WERI-Rb-1 (cell line): ENCODE measurements around the gene MAPKAP1.

Experiments used
- DNase-seq: peaks from one replicate; pipeline ENCODE4 v3.0.0-alpha.2; 2020
- H3K27ac ChIP-seq: fragments of 250-450 bp; sonication (Bioruptor Pico); 2 replicates; pipeline ENCODE4 v1.5.1; 2020; ENCODE audit warnings: mild to moderate bottlenecking, moderate library complexity
- H3K27me3 ChIP-seq: fragments of 250-450 bp; sonication (Bioruptor Pico); 2 replicates; pipeline ENCODE4 v1.5.1; 2021; ENCODE audit warnings: mild to moderate bottlenecking, low read depth, moderate library complexity; ENCODE audit not compliant: insufficient read depth, severe bottlenecking
- H3K36me3 ChIP-seq: fragments of 250-450 bp; sonication (Bioruptor Pico); 2 replicates; pipeline ENCODE4 v1.5.1; 2020; ENCODE audit warnings: mild to moderate bottlenecking, moderate library complexity
- H3K4me3 ChIP-seq: 2 replicates; pipeline ENCODE4 v1.5.1; 2011; ENCODE audit warnings: low read depth, mild to moderate bottlenecking, control low read depth, low read length
- H3K9me3 ChIP-seq: fragments of 250-450 bp; sonication (Bioruptor Pico); 2 replicates; pipeline ENCODE4 v1.5.1; 2021; ENCODE audit warnings: mild to moderate bottlenecking, moderate library complexity; ENCODE audit not compliant: severe bottlenecking
- TF ChIP-seq, protein P1 (sequence below): IDR thresholded peaks from 2 replicates; pipeline ENCODE4 v1.5.1; 2011; ENCODE audit warnings: low read depth, mild to moderate bottlenecking, control low read depth, inconsistent platforms, low read length

The MAPKAP1 gene

DNA sequence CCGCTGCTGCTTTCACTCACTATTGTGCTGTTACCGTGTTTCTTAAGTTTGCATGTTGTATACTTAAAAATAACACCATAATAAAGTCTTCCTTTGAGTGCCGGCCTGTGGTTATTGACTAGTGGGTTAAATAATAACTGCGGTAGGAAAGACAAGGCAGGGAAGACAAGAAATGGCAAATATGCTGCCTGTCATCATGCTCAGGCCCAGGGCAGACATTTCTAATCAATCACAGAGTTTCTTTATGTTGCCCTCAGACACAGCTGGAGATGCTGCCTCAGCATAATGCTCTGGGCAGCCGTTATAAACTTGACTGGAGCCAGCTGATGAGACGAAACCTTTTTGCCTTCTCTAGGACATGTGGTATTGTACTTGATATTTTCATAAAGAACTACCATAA, 230.4 kb downstream of the MAPKAP1 start:
- TF ChIP-seq, protein P1, sequence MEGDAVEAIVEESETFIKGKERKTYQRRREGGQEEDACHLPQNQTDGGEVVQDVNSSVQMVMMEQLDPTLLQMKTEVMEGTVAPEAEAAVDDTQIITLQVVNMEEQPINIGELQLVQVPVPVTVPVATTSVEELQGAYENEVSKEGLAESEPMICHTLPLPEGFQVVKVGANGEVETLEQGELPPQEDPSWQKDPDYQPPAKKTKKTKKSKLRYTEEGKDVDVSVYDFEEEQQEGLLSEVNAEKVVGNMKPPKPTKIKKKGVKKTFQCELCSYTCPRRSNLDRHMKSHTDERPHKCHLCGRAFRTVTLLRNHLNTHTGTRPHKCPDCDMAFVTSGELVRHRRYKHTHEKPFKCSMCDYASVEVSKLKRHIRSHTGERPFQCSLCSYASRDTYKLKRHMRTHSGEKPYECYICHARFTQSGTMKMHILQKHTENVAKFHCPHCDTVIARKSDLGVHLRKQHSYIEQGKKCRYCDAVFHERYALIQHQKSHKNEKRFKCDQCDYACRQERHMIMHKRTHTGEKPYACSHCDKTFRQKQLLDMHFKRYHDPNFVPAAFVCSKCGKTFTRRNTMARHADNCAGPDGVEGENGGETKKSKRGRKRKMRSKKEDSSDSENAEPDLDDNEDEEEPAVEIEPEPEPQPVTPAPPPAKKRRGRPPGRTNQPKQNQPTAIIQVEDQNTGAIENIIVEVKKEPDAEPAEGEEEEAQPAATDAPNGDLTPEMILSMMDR = no peak
- Histone ChIP-seq H3K4me3 (no peak overlapping the region), H3K36me3 (peaks cover 18% of the 10 kb centered on the region), H3K27ac (no peak overlapping the region), H3K9me3 (no peaks in the 10 kb centered on the region), H3K27me3 (no peaks in the 10 kb centered on the region)
- no peak for DNase-seq

DNA sequence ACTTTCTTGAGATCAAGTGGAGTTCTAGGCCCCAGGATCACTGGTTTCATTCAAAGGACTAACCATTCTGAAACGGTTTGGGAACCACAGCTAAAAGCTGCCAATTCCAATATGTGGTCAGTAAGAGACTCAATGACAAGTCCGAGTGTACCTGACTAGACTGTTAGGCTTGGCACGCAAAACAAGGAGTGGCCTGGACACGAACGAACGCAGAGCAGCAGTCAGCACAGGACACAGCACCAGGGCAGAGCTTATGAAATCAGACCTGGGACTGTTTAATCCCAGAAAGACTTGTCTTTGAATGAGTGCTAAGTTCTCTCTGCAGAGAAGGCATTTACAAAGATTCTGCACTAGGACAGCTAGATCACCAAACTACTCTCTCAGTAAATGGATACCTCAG, 231.6 kb downstream of the MAPKAP1 start:
- H3K4me3 ChIP-seq = no peak overlapping the region
- no peaks in the 10 kb centered on the region for H3K9me3 ChIP-seq
- peaks cover 12% of the 10 kb centered on the region for H3K36me3 ChIP-seq
- TF ChIP-seq, protein P1 = no peak
- H3K27me3 ChIP-seq = no peaks in the 10 kb centered on the region
- no peak for DNase-seq
- no peak overlapping the region for H3K27ac ChIP-seq

DNA sequence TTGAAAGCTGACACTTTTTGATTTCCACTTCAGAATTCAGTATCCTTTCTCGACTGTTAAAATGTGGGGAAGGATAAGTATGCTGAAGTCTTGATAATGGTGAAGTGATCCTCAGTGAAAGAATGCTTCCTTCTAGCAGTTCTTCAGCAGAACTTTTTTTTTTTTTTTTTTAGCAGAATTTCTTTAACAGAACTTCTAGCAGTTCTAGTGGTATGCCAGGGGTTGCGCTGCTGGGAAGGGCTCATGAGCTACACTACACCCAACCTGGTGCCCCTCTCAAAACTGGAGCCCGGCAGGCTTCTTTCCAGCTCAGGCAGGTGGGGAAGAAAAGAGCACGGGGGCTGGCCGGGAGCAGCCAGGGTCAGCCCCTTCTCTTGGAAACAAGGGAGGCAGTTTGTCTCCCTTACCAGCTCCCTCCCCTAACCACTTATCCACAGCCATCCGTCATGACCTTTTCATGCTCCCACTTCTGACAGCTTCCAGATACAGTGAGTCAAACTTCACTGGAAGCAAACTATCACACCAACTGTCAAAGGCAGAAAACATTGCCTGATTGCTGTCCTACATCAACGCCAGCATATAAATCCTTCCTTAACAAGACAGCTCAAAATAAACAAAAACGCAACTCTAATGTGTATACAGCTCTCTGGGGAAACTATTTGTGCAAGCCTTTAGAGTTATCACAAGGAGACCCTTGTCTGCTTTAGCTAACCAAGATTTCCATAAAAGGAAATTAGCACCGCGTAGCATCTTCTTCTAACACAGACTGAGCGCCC, 233.9 kb downstream of the MAPKAP1 start:
- peak; percentile 32 for DNase-seq
- H3K9me3 ChIP-seq = no peaks in the 10 kb centered on the region
- no peaks in the 10 kb centered on the region for H3K27me3 ChIP-seq
- peak overlapping the region; percentile 37 for H3K27ac ChIP-seq
- peaks cover 4% of the 10 kb centered on the region for H3K36me3 ChIP-seq
- TF ChIP-seq, protein P1 = no peak
- H3K4me3 ChIP-seq = no peak overlapping the region

DNA sequence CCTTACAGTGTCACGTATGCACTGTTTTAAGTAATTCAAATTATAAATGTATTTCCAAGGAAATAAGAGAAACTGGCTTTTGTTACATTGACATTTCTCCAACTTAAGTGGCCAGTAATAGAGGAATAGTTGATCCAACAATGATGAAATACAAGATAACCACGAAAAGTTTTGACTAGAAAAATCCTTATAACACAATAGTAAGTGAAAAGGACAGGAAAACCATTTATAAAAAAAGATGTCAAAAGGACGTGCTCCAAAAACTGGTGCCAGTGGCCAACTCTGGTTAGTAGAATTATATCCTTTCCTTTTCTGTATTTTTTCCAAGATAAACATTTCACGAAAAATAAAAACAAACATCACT, 234.5 kb downstream of the MAPKAP1 start:
- Histone ChIP-seq H3K4me3 (no peak overlapping the region), H3K27ac (no peak overlapping the region), H3K9me3 (no peaks in the 10 kb centered on the region), H3K36me3 (peaks cover 1% of the 10 kb centered on the region), H3K27me3 (no peaks in the 10 kb centered on the region)
- no peak for DNase-seq
- TF ChIP-seq, protein P1 = no peak

DNA sequence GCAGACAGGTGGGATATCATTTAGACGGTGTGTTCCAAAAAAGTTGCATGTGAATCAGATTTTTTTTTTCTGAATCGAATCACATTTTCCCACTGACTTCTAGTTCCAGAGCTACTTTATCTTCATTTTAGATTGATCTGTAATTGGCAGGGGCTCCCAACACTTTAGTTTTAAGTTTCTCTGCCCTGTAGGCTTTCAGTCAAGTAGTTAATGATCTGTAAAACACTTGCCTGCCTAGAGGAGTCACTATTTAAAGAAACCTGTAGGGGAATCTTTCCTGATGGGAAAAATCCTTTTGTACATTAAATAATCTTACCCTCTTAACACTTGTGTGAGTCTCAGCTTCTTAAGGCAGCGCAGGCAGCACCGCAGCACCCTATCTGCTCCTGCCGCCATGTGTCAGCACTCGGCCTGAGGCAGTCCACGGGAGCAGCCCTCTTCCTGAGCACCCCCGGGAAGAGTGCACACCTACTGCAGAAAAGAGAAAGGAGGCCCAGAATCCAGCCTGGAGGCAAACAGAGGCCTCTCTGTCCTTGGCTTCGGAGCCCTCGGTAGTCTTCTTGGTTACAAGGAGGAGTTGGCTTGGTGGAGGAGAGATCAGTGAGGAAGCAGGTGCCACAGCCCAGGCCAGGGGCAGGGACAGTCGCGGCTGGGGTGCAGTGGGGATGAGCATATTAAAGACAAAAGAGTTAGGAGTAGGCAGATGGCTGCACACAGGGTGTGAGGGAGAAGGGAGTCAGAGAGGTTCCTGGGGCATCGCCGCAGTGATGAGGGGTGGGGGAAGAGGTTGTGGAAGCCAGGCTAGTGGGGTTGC, 236.0 kb downstream of the MAPKAP1 start:
- Histone ChIP-seq H3K27ac (no peak overlapping the region), H3K9me3 (no peaks in the 10 kb centered on the region), H3K4me3 (no peak overlapping the region), H3K36me3 (no peaks in the 10 kb centered on the region), H3K27me3 (no peaks in the 10 kb centered on the region)
- DNase-seq = no peak
- TF ChIP-seq, protein P1 = 0 out of 2 replicates have a peak, but pooled peaks have one; percentile 1
